Hematopoietic multipotent progenitor cell (in vitro differentiated cells): ENCODE data around the gene GARIN5A. TPM values are rescaled to one million over a fixed set of nuclear protein-coding genes. Genes with fewer than 3 reads are reported as not detected.

Experiments
- DNase-seq, 3 donors: peaks; one replicate each; pipeline ENCODE4 v3.0.0-alpha.2; 2011 to 2015; ENCODE audit warnings: low read depth in 2 of 3, low spot score in 2 of 3
- total RNA-seq: library from RNA; depleted of rRNA; stranded (reverse); fragments of >200 nt; gene quantifications from one replicate; pipeline ENCODE4 v1.2.3, GENCODE V29; 2012

The GARIN5A gene
- total RNA-seq: 1.1 TPM

- DNase-seq: peak; percentile 92 to 97 (median 97)
These were observed at the start of gene GARIN5A, which contains the start of gene EMC10 for GRCh38 chr19:50476224-50476906. Gene GARIN5A, minus strand, starts transcription at chr19:50476848. Its CDS starts 460 bp downstream, at chr19:50476388. Gene EMC10, plus strand, starts transcription at chr19:50476507. Its CDS starts 38 bp downstream, at chr19:50476545.

- DNase-seq: no peak
These were observed 46.2 kb upstream of the GARIN5A start for GRCh38 chr19:50522881-50523280.

GRCh38 chr19:50520822-50521465 lies 44.3 kb upstream of the GARIN5A start:
- DNase-seq: no peak

- DNase-seq: no peak
These were observed 42.4 kb upstream of the GARIN5A start for GRCh38 chr19:50519006-50519575.

- DNase-seq: no peak
These were observed 41.7 kb upstream of the GARIN5A start for GRCh38 chr19:50518091-50519005.

GRCh38 chr19:50517704-50518075 lies 41.0 kb upstream of the GARIN5A start:
- no peak for DNase-seq

GRCh38 chr19:50516964-50517703 lies 40.5 kb upstream of the GARIN5A start:
- DNase-seq: no peak

GRCh38 chr19:50516456-50516855 lies 39.8 kb upstream of the GARIN5A start:
- no peak for DNase-seq

- DNase-seq: no peak
These were observed 38.5 kb upstream of the GARIN5A start for GRCh38 chr19:50515168-50515561.

- DNase-seq: no peak
These were observed 37.9 kb upstream of the GARIN5A start for GRCh38 chr19:50514346-50515167.

GRCh38 chr19:50513746-50514345 lies 37.2 kb upstream of the GARIN5A start, which contains the start of gene ASPDH:
Gene ASPDH, minus strand, starts transcription at chr19:50513913. Its CDS starts 90 bp downstream, at chr19:50513823.
- DNase-seq: no peak

- no peak for DNase-seq
These were observed 36.5 kb upstream of the GARIN5A start for GRCh38 chr19:50512999-50513745.

- no peak for DNase-seq
These were observed 35.7 kb upstream of the GARIN5A start for GRCh38 chr19:50512112-50512998.

GRCh38 chr19:50511069-50511822 lies 34.6 kb upstream of the GARIN5A start, which contains the start of gene JOSD2:
Gene JOSD2, minus strand, starts transcription at chr19:50511191. Its CDS starts 760 bp downstream, at chr19:50510431.
- peak; percentile 93 to 100 (median 99) for DNase-seq

- DNase-seq: peak in 1 of 3 donors; percentile 37
These were observed 34.0 kb upstream of the GARIN5A start for GRCh38 chr19:50510700-50511068.

GRCh38 chr19:50510121-50510670 lies 33.5 kb upstream of the GARIN5A start:
- DNase-seq: no peak
